A549 (cell line): ENCODE data around the gene GUCA2B. TPM values are rescaled to one million over a fixed set of nuclear protein-coding genes. Genes with fewer than 3 reads are reported as not detected.
A peak's percentile ranks its signal among the peaks of the same experiment; 100 is the strongest.

Source experiments
- ATAC-seq, 2 experiments: fragments of 200-7000 bp in 1 of 2; fragments of >200 bp in 1 of 2; cut with Nextera tagmentation in 1 of 2; cut with Tn5 transposase in 1 of 2; 3 replicates each; pipeline versions ENCODE4 v1.8.0 to v1.9.1; 2018 to 2020; ENCODE audit warnings: mild to moderate bottlenecking in 1 of 2, moderate library complexity in 1 of 2
- CTCF ChIA-PET: fragments of 300-600 bp; sonication (Branson Sonifier 250); formaldehyde crosslinking; extraction: SDS; loops from one replicate; lab custom pipeline; 2021; ENCODE audit warnings: antibody characterized with exemption, inconsistent platforms; lab: Yijun Ruan, JAX
- POLR2A ChIA-PET: fragments of 350-600 bp; formaldehyde crosslinking; extraction: SDS; loops from one replicate; lab custom pipeline; 2021; ENCODE audit warnings: antibody characterized with exemption, inconsistent platforms; lab: Yijun Ruan, JAX
- DNase-seq, 2 experiments: peaks; one replicate each; pipeline versions ENCODE4 v3.0.0 to v3.0.0-alpha.2; 2011 to 2016; ENCODE audit warnings: low read depth in 1 of 2, low spot score in 1 of 2
- FAIRE-seq: peaks from 2 replicates; lab custom pipeline; 2011; peaks lifted over from hg19 to GRCh38; lab: Jason Lieb, UNC
- H3K27ac ChIP-seq, 2 experiments: fragments of >200 bp; sonication (Bioruptor Twin); formaldehyde crosslinking; 3 replicates each; pipeline ENCODE4 v1.5.1; 2016 to 2017
- H3K4me1 ChIP-seq: fragments of >200 bp; sonication (Bioruptor Twin); formaldehyde crosslinking; 3 replicates; pipeline ENCODE4 v1.6.1; 2016
- H3K4me2 ChIP-seq: fragments of >200 bp; sonication (Bioruptor Twin); formaldehyde crosslinking; 3 replicates; pipeline ENCODE4 v1.6.1; 2016
- H3K4me3 ChIP-seq: fragments of >200 bp; sonication (Bioruptor Twin); formaldehyde crosslinking; 3 replicates; pipeline ENCODE4 v1.5.1; 2016
- H3K9me3 ChIP-seq: fragments of >200 bp; sonication (Bioruptor Twin); formaldehyde crosslinking; 3 replicates; pipeline ENCODE4 v1.6.1; 2016
- ATOH8 ChIP-seq: fragments of 250-450 bp; sonication (Bioruptor Pico); IDR thresholded peaks from 2 replicates; pipeline ENCODE4 v1.5.0; 2020; ENCODE audit warnings: low read depth, mild to moderate bottlenecking, moderate library complexity
- CEBPB ChIP-seq, 2 experiments: fragments of >200 bp in 1 of 2; sonication (Bioruptor Twin) in 1 of 2; formaldehyde crosslinking in 1 of 2; IDR thresholded peaks; 2 replicates each; pipeline ENCODE4 v1.6.1; 2012 to 2016
- CTCF ChIP-seq: fragments of >200 bp; sonication (Bioruptor Twin); formaldehyde crosslinking; IDR thresholded peaks from 3 replicates; pipeline ENCODE4 v1.5.1; 2016
- ELK1 ChIP-seq: fragments of 150-350 bp; IDR thresholded peaks from 2 replicates; pipeline ENCODE4 v1.6.1; 2014; ENCODE audit warnings: low read depth, mild to moderate bottlenecking, low read length
- FOXS1 ChIP-seq: fragments of 250-450 bp; sonication (Bioruptor Pico); IDR thresholded peaks from 2 replicates; pipeline ENCODE4 v1.5.0; 2020; ENCODE audit warnings: mild to moderate bottlenecking, moderate library complexity
- GATA3 ChIP-seq: IDR thresholded peaks from 2 replicates; pipeline ENCODE4 v1.6.1; 2012; ENCODE audit warnings: borderline replicate concordance
- HDAC2 ChIP-seq: fragments of 200-600 bp; sonication (generic); IDR thresholded peaks from 2 replicates; pipeline ENCODE4 v1.6.1; 2016
- KDM5A ChIP-seq: fragments of 200-600 bp; sonication (generic); IDR thresholded peaks from 2 replicates; pipeline ENCODE4 v1.6.1; 2016; ENCODE audit warnings: antibody characterized with exemption, mild to moderate bottlenecking
- NFE2L2 ChIP-seq: fragments of 150-350 bp; conservative IDR thresholded peaks from 2 replicates; pipeline ENCODE4 v1.6.1; 2014; ENCODE audit warnings: low read length
- PHF8 ChIP-seq: fragments of 200-600 bp; sonication (generic); IDR thresholded peaks from 2 replicates; pipeline ENCODE4 v1.6.1; 2016; ENCODE audit warnings: low read depth, mild to moderate bottlenecking, antibody characterized with exemption, moderate library complexity, borderline replicate concordance
- POLR2AphosphoS2 ChIP-seq: conservative IDR thresholded peaks from 2 replicates; pipeline ENCODE4 v1.6.1; 2012; ENCODE audit warnings: low read length, improper control_type of control experiment, inconsistent platforms
- RAD21 ChIP-seq, 2 experiments: fragments of >200 bp in 1 of 2; sonication (Bioruptor Twin) in 1 of 2; formaldehyde crosslinking in 1 of 2; IDR thresholded peaks in 1 of 2; conservative IDR thresholded peaks in 1 of 2; 2 replicates in 1 of 2; 3 replicates in 1 of 2; pipeline ENCODE4 v1.6.1; 2012 to 2018; ENCODE audit warnings: inconsistent platforms in 1 of 2
- RARB ChIP-seq: fragments of 250-450 bp; sonication (Bioruptor Pico); IDR thresholded peaks from 2 replicates; pipeline ENCODE4 v1.8.0; 2021; ENCODE audit warnings: mild to moderate bottlenecking, moderate library complexity
- RNF2 ChIP-seq: fragments of 200-600 bp; sonication (generic); IDR thresholded peaks from 2 replicates; pipeline ENCODE4 v1.6.1; 2016; ENCODE audit warnings: low read depth, mild to moderate bottlenecking, antibody characterized with exemption, moderate library complexity, borderline replicate concordance
- USF2 ChIP-seq: fragments of 450-650 bp; IDR thresholded peaks from 2 replicates; pipeline ENCODE4 v1.6.1; 2014; ENCODE audit warnings: antibody characterized with exemption
- ZNF302 ChIP-seq: fragments of 250-450 bp; sonication (Bioruptor Pico); IDR thresholded peaks from 2 replicates; pipeline ENCODE4 v1.9.0; 2021; ENCODE audit warnings: inconsistent platforms, mild to moderate bottlenecking, moderate library complexity
- WGBS: methylation state at CpG from one replicate; pipeline ENCODE4 v1.1.6; 2017; ENCODE audit errors: missing lambda C conversion rate; 5-methylcytosine and 5-hydroxymethylcytosine counted together
- polyA plus RNA-seq, 4 experiments: library from polyadenylated mRNA; depleted of rRNA in 3 of 4; stranded (reverse); fragments of >200 nt; fragmentation: RNase III in 1 of 4; extraction: RNeasy Plus Mini Kit Qiagen cat#74134 plus additional on column Dnase treatment in 1 of 4; gene quantifications; 2 replicates in 3 of 4; 3 replicates in 1 of 4; pipeline ENCODE4 v1.2.3, GENCODE V29; 2011 to 2017
- TF ChIP-seq, protein P1 (sequence below): fragments of 250-450 bp; sonication (Bioruptor Pico); IDR thresholded peaks from 2 replicates; pipeline ENCODE4 v1.5.0; 2021; ENCODE audit warnings: mild to moderate bottlenecking, moderate library complexity, borderline replicate concordance
- TF ChIP-seq, protein P2 (sequence below): IDR thresholded peaks from 2 replicates; pipeline ENCODE4 v1.6.1; 2012; ENCODE audit warnings: low read depth, borderline replicate concordance

The GUCA2B gene
- polyA plus RNA-seq, 2 of the 4 experiments (the other 2 are of a cell fraction): 0.17 TPM; not detected in 1

- FAIRE-seq (no peak), ATAC-seq (no peak), DNase-seq (peak in 1 of 2 experiments; percentile 28)
- POLR2A ChIA-PET: no interaction called here
- no peak for TF ChIP-seq ELK1
- no peak for TF ChIP-seq USF2
- TF ChIP-seq, protein P1, sequence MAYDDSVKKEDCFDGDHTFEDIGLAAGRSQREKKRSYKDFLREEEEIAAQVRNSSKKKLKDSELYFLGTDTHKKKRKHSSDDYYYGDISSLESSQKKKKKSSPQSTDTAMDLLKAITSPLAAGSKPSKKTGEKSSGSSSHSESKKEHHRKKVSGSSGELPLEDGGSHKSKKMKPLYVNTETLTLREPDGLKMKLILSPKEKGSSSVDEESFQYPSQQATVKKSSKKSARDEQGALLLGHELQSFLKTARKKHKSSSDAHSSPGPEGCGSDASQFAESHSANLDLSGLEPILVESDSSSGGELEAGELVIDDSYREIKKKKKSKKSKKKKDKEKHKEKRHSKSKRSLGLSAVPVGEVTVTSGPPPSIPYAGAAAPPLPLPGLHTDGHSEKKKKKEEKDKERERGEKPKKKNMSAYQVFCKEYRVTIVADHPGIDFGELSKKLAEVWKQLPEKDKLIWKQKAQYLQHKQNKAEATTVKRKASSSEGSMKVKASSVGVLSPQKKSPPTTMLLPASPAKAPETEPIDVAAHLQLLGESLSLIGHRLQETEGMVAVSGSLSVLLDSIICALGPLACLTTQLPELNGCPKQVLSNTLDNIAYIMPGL: no peak
- TF ChIP-seq, protein P2, sequence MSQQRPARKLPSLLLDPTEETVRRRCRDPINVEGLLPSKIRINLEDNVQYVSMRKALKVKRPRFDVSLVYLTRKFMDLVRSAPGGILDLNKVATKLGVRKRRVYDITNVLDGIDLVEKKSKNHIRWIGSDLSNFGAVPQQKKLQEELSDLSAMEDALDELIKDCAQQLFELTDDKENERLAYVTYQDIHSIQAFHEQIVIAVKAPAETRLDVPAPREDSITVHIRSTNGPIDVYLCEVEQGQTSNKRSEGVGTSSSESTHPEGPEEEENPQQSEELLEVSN: no peak
- no peak for TF ChIP-seq PHF8
- no peak for TF ChIP-seq RAD21 (conservative IDR thresholded peaks at IDR 0.05 in 1 of 2, IDR thresholded peaks at IDR 0.05 in 1 of 2)
- TF ChIP-seq RNF2: no peak
- no peak for TF ChIP-seq GATA3
- TF ChIP-seq ATOH8: no peak
- TF ChIP-seq CEBPB (IDR thresholded peaks at IDR 0.05): no peak
- TF ChIP-seq POLR2AphosphoS2: no peak
- TF ChIP-seq HDAC2: no peak
- TF ChIP-seq ZNF302 (CRISPR knock-in tag): no peak
- TF ChIP-seq NFE2L2: no peak
- TF ChIP-seq CTCF: no peak
- no peak for TF ChIP-seq FOXS1
- TF ChIP-seq RARB: no peak
- no peak for TF ChIP-seq KDM5A
- H3K4me2 ChIP-seq: no peak overlapping the region
- H3K4me1 ChIP-seq: peaks cover 23% of the 10 kb centered on the region
- CTCF ChIA-PET: interaction anchor here (1.0 to 8.4 kb wide), 3 partner anchors 10 to 16 kb away, joined by 4 to 56 read pairs (median 5); no protein-coding TSS in a partner anchor
- peaks cover 8% of the 10 kb centered on the region; the same call in 1 of the 3 replicates for H3K9me3 ChIP-seq
- no peak overlapping the region for H3K27ac ChIP-seq
- H3K4me3 ChIP-seq: no peak overlapping the region
- 50% methylated on average over 1 of the region's 2 CpGs for WGBS
These were observed 9.9 kb downstream of the GUCA2B start for GRCh38 chr1:42163114-42163513.
